ENCODE data around the gene D2HGDH. TPM values are rescaled to one million over a fixed set of nuclear protein-coding genes. Genes with fewer than 3 reads are reported as not detected.
A peak's percentile ranks its signal among the peaks of the same experiment; 100 is the strongest.

Gene D2HGDH
- total and polyA plus RNA-seq, 2 of the 13 experiments (the other 11 are each of a cell fraction or from before 2014, with no cell fraction given) = 19.2 to 20.3 TPM

GRCh38 chr2:241771286-241772062 is 37.0 kb downstream of the D2HGDH start (continued):
- TF ChIP-seq HOMEZ (CRISPR knock-in tag; IDR thresholded peaks at IDR 0.05; ENCODE audit: low read depth) (no peak), HINFP (CRISPR knock-in tag; IDR thresholded peaks at IDR 0.05; ENCODE audit: low read depth) (0 out of 2 replicates have a peak, but pooled peaks have one; percentile 55), RFXAP (CRISPR knock-in tag; IDR thresholded peaks at IDR 0.05; ENCODE audit: borderline replicate concordance) (no peak), ZNF850 (CRISPR knock-in tag; conservative IDR thresholded peaks at IDR 0.05) (peak; percentile 17; the same call in 1 of the 2 replicates), GRHL1 (CRISPR knock-in tag; conservative IDR thresholded peaks at IDR 0.05) (no peak), ZSCAN22 (CRISPR knock-in tag; IDR thresholded peaks at IDR 0.05) (peak; percentile 61; the same call in 1 of the 2 replicates), ZSCAN9 (CRISPR knock-in tag; IDR thresholded peaks at IDR 0.05; ENCODE audit: borderline replicate concordance) (no peak), NFKBIZ (CRISPR knock-in tag; IDR thresholded peaks at IDR 0.05) (peak; percentile 41; the same call in 1 of the 2 replicates), MED13 (CRISPR knock-in tag; IDR thresholded peaks at IDR 0.05) (no peak), ASH2L (IDR thresholded peaks at IDR 0.05; ENCODE audit: insufficient read length, low read depth, low read length) (peak; percentile 59), ZNF773 (CRISPR knock-in tag; IDR thresholded peaks at IDR 0.05; ENCODE audit: borderline replicate concordance) (0 out of 2 replicates have a peak, but pooled peaks have one; percentile 56), ZFX (CRISPR knock-in tag; IDR thresholded peaks at IDR 0.05; ENCODE audit: low read depth) (peak; percentile 79), MXD4 (CRISPR knock-in tag; IDR thresholded peaks at IDR 0.05) (peak; percentile 87), SNAI1 (CRISPR knock-in tag; IDR thresholded peaks at IDR 0.05; ENCODE audit: borderline replicate concordance) (peak; percentile 55; the same call in 1 of the 2 replicates), ZNF576 (CRISPR knock-in tag; IDR thresholded peaks at IDR 0.05) (0 out of 2 replicates have a peak, but pooled peaks have one; percentile 42), ZNF331 (CRISPR knock-in tag; IDR thresholded peaks at IDR 0.05) (peak; percentile 66; the same call in 1 of the 2 replicates), HHEX (CRISPR knock-in tag; IDR thresholded peaks at IDR 0.05) (peak; percentile 4; the same call in 1 of the 2 replicates), ZNF747 (CRISPR knock-in tag; IDR thresholded peaks at IDR 0.05; ENCODE audit: borderline replicate concordance) (no peak), ARNT2 (CRISPR knock-in tag; IDR thresholded peaks at IDR 0.05; ENCODE audit: low read depth) (peak; percentile 96), RORA (CRISPR knock-in tag; IDR thresholded peaks at IDR 0.05) (no peak), BRD4 (CRISPR knock-in tag; IDR thresholded peaks at IDR 0.05) (peak; percentile 85), NONO (IDR thresholded peaks at IDR 0.05) (no peak), NONO (CRISPR knock-in tag; conservative IDR thresholded peaks at IDR 0.05) (peak; percentile 83), RFX1 (IDR thresholded peaks at IDR 0.05) (no peak), IKZF1 (IDR thresholded peaks at IDR 0.05) (no peak), SAFB2 (CRISPR knock-in tag; IDR thresholded peaks at IDR 0.05; ENCODE audit: borderline replicate concordance, low read depth) (peak; percentile 78)

Data from HepG2 (cell line).